Choroid plexus epithelial cell (primary cell): ENCODE results near the gene VWA5B1.

Source experiments
- DNase-seq: peaks from one replicate; pipeline ENCODE4 v3.0.0-alpha.2; 2010; ENCODE audit warnings: low read depth
- H3K4me3 ChIP-seq: 2 replicates; pipeline ENCODE4 v1.5.1; 2011; ENCODE audit warnings: low read depth, mild to moderate bottlenecking, control low read depth, low read length, moderate library complexity
- TF ChIP-seq, protein P1 (sequence below): conservative IDR thresholded peaks from 2 replicates; pipeline ENCODE4 v1.5.1; 2011; ENCODE audit warnings: low read depth, mild to moderate bottlenecking, control low read depth, inconsistent platforms, low read length, moderate library complexity

VWA5B1 gene

DNA sequence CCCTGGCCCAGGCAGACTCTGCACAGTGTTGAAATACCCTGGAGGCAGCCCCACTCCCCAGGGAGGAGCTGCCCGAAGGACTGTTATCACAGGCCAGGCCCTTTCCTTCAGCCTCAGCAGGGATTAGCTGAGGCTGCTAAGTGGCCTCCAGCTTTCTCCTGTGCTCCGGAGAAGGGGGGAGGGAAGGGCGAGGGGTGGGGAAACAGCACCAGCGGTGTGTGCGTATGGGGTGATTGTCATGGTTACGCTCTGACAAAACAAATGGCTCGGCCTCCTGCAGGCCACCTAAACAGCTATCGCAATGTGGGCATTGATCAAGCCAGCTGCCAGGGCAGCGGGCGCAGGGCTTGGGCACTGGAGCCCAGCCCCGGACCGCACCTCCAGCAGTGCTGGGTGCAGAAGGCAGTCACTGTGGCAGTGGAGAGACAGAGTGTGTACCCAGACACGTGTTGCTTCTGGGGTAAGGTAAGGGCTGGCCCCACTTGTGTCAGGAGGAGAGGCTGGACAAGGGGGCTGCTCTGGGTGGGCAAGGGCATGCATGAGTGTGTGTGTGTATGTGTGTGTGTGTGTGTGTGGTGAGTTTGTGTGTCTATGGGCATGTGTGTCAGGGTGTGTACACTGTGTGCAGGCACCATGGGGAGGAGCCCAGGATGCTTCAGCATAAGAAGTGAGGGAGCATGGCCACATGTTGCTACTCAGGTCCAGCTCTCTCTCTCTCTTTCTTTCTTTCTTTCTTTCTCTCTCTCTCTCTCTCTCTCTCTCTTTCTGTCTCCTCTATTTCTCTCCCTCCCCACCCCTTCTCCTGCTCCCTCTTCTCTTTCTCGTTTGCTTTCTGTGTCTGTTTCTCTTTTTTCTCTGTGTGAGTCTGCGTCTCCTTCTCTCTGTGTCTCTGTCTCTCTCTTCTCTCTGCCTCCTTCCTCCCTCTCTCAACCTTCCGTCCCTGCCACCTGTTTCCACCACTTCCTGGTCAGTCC, at the start of gene VWA5B1:
TSS of gene VWA5B1 (plus strand) at position 252 of the 974 bp plus-strand sequence. CDS start 19,727 bp downstream, outside the sequence.
- TF ChIP-seq, protein P1, sequence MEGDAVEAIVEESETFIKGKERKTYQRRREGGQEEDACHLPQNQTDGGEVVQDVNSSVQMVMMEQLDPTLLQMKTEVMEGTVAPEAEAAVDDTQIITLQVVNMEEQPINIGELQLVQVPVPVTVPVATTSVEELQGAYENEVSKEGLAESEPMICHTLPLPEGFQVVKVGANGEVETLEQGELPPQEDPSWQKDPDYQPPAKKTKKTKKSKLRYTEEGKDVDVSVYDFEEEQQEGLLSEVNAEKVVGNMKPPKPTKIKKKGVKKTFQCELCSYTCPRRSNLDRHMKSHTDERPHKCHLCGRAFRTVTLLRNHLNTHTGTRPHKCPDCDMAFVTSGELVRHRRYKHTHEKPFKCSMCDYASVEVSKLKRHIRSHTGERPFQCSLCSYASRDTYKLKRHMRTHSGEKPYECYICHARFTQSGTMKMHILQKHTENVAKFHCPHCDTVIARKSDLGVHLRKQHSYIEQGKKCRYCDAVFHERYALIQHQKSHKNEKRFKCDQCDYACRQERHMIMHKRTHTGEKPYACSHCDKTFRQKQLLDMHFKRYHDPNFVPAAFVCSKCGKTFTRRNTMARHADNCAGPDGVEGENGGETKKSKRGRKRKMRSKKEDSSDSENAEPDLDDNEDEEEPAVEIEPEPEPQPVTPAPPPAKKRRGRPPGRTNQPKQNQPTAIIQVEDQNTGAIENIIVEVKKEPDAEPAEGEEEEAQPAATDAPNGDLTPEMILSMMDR, result no peak
- no peak within 1 kb of the TSS for H3K4me3 ChIP-seq
- peak; percentile 14 for DNase-seq

GRCh38 chr1:20242890-20243479, 47.7 kb upstream of the VWA5B1 start:
- no peak for DNase-seq
- no peak overlapping the region for H3K4me3 ChIP-seq
- TF ChIP-seq, protein P1, result no peak

DNA sequence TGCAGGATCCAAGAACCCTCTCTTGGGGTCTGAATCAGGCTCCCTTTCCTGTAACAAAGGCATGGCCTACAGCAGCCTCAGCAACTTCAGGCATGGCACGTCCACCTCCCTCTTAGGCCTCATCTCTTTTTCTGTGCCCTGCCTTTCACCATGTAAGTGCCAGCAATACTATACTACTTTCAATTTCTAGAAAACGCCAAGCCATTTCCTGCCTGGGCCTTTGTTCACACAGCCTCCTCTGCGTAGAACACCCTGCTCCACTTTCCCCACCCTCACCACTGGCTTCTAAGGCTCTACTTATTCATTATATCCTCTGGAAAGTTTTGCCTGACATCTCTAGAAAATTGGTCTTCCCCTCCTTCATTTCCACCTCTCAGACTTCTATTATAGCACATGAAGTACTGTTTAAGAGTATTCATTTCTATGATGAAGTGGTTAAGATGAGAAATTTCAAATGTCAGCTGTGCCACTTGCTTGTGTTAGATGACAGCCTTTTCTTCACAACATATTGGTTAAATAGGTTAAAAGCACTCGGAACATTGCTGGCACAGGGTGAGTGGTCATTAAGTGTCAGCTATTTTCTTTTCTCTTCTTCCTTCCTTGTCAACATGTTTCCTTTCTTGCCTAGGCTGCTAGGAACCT, 41.6 kb upstream of the VWA5B1 start:
- no peak overlapping the region for H3K4me3 ChIP-seq
- DNase-seq, result no peak
- TF ChIP-seq, protein P1, result no peak

GRCh38 chr1:20250340-20250989, 40.2 kb upstream of the VWA5B1 start:
- TF ChIP-seq, protein P1, result no peak
- DNase-seq, result peak; percentile 41
- no peak overlapping the region for H3K4me3 ChIP-seq

GRCh38 chr1:20252587-20252986, 38.1 kb upstream of the VWA5B1 start:
- DNase-seq, result no peak
- H3K4me3 ChIP-seq, result no peak overlapping the region
- TF ChIP-seq, protein P1, result no peak

GRCh38 chr1:20255666-20256065, 35.0 kb upstream of the VWA5B1 start:
- TF ChIP-seq, protein P1, result no peak
- no peak overlapping the region for H3K4me3 ChIP-seq
- DNase-seq, result peak; percentile 57
